ENCODE measurements around the gene FZR1.

The FZR1 gene

DNA sequence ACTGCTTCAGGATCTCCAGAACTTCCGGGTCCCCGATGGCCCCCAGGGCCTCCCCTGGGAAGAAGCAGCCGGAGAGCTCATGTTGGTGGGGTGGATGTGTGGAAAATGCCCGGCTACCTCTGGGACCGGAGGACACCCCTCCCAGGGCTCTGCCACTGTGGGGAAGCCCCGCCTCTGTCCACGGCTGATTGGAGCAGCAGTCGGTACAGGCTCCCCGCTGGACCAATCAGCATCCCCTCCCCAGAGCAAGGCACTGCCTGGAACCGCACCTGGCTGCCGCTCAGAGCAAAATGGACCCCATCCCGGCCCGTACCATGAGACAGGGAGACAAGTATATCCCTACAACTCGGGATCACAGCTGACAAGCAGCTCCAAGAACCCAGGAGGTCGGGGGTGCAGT is 12.1 kb upstream of the FZR1 start:
- Histone ChIP-seq H4K20me1 (ENCODE audit: insufficient read depth, low read length) (peaks cover 7% of the 10 kb centered on the region; the same call in 1 of the 2 replicates), H3K27ac (ENCODE audit: low read length) (peak overlapping the region; percentile 97), H2AFZ (ENCODE audit: low read depth, low read length) (peak overlapping the region; percentile 71), H3K36me3 (ENCODE audit: insufficient read depth, low read length) (peaks cover 67% of the 10 kb centered on the region), H3K4me1 (ENCODE audit: insufficient read depth, low read length) (peaks cover 63% of the 10 kb centered on the region), H3K27me3 (ENCODE audit: insufficient read depth, low read length, poor library complexity) (no peaks in the 10 kb centered on the region), H3K4me2 (ENCODE audit: insufficient read depth, low read length) (peak overlapping the region; percentile 86), H3K4me3 (ENCODE audit: low read depth in 1 of 2, low read length in 2 of 2) (peak overlapping the region; percentile 18 to 64; a peak in 3 of 4 replicates), H3K9ac (ENCODE audit: low read depth, low read length) (peak overlapping the region; percentile 72), H3K79me2 (ENCODE audit: insufficient read depth, low read length) (peaks cover 46% of the 10 kb centered on the region), H3K9me3 (ENCODE audit: insufficient read depth, low read length, severe bottlenecking) (no peaks in the 10 kb centered on the region)
- ATAC-seq (ENCODE audit: insufficient read depth, low read depth) (peak; percentile 90), DNase-seq (peak; percentile 94)
- TF ChIP-seq, protein P1, sequence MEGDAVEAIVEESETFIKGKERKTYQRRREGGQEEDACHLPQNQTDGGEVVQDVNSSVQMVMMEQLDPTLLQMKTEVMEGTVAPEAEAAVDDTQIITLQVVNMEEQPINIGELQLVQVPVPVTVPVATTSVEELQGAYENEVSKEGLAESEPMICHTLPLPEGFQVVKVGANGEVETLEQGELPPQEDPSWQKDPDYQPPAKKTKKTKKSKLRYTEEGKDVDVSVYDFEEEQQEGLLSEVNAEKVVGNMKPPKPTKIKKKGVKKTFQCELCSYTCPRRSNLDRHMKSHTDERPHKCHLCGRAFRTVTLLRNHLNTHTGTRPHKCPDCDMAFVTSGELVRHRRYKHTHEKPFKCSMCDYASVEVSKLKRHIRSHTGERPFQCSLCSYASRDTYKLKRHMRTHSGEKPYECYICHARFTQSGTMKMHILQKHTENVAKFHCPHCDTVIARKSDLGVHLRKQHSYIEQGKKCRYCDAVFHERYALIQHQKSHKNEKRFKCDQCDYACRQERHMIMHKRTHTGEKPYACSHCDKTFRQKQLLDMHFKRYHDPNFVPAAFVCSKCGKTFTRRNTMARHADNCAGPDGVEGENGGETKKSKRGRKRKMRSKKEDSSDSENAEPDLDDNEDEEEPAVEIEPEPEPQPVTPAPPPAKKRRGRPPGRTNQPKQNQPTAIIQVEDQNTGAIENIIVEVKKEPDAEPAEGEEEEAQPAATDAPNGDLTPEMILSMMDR (IDR thresholded peaks at IDR 0.05; ENCODE audit: borderline replicate concordance, extremely low read depth, low read length, poor library complexity, severe bottlenecking) = no peak
- no peak for TF ChIP-seq EZH2 (IDR thresholded peaks at IDR 0.05; ENCODE audit: borderline replicate concordance, low read depth, low read length, severe bottlenecking)

DNA sequence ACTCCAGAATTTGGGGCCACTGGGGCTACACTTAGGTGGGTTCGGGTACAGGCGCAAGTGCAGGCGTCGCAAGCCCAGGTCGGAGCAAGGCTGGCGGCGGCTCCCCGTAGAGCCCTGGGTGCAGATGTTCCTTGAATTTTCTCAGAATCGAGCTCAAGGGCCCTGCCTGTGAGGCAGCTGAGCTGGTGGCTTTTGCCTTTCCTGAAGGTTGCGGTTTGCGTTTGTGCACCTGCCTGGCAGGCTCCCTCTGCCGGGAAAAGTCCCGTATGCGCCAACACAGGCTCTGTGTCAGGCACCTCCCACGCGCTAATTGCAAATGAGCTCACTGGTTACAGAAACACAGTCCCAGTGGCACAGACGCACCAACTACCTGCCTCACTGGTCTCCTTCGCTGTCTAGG is 11.6 kb upstream of the FZR1 start:
- Histone ChIP-seq H4K20me1 (ENCODE audit: insufficient read depth, low read length) (peaks cover 7% of the 10 kb centered on the region; the same call in 1 of the 2 replicates), H2AFZ (ENCODE audit: low read depth, low read length) (peak overlapping the region; percentile 40), H3K9ac (ENCODE audit: low read depth, low read length) (peak overlapping the region; percentile 72), H3K36me3 (ENCODE audit: insufficient read depth, low read length) (peaks cover 67% of the 10 kb centered on the region), H3K79me2 (ENCODE audit: insufficient read depth, low read length) (peaks cover 51% of the 10 kb centered on the region), H3K27me3 (ENCODE audit: insufficient read depth, low read length, poor library complexity) (no peaks in the 10 kb centered on the region), H3K4me1 (ENCODE audit: insufficient read depth, low read length) (peaks cover 68% of the 10 kb centered on the region), H3K27ac (ENCODE audit: low read length) (peak overlapping the region; percentile 97), H3K4me3 (ENCODE audit: low read depth in 1 of 2, low read length in 2 of 2) (peak overlapping the region; percentile 6 to 64; a peak in 3 of 4 replicates), H3K4me2 (ENCODE audit: insufficient read depth, low read length) (peak overlapping the region; percentile 86), H3K9me3 (ENCODE audit: insufficient read depth, low read length, severe bottlenecking) (no peaks in the 10 kb centered on the region)
- ATAC-seq (ENCODE audit: insufficient read depth, low read depth) = peak; percentile 88
- TF ChIP-seq EZH2 (IDR thresholded peaks at IDR 0.05; ENCODE audit: borderline replicate concordance, low read depth, low read length, severe bottlenecking) = no peak
- TF ChIP-seq, protein P1 (IDR thresholded peaks at IDR 0.05; ENCODE audit: borderline replicate concordance, extremely low read depth, low read length, poor library complexity, severe bottlenecking) = peak; percentile 75
- DNase-seq = peak; percentile 96

DNA sequence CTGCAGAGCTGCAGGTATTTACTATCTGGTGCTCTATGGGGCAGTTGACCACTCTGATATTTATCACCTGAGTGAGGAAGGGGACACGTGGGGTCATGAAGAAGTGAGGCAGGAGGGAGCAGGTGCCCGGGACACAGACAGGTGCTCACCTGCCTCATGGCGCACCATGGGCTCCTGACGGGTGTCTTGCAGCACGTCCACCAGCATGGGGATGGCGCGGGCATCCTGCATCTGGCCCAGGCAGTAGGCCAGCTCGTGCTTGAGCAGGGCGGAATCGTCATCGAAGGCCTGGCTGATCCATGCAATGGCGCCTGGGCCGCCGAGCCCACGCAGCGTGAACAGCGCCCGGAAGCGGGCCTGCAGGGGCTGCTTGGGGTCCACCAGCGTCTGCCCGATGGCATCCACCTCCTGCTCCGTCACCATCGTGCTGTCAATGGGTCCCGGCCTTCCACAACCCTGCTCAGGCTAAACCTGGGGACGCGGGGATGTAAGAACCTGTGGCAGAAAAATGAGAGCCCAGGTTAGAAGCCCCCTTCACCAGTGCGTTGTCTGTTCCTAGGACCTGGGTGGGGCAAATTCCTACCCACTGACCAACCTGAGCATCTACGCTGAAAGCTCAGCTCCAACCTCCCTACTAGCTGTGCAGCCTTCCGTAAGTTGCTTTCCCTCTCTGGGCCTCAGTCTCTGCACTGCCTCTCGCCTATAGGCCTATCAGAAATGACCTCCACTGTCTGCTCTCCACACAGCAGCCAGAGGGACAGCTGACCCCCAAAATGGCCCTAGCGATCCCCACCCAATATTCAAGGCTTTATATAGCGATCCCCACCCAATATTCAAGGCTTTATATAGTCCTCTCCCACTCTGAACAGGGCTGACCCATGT is 9.5 kb upstream of the FZR1 start:
- Histone ChIP-seq H3K9me3 (ENCODE audit: insufficient read depth, low read length, severe bottlenecking) (no peaks in the 10 kb centered on the region), H2AFZ (ENCODE audit: low read depth, low read length) (no peak overlapping the region), H3K9ac (ENCODE audit: low read depth, low read length) (no peak overlapping the region), H3K27me3 (ENCODE audit: insufficient read depth, low read length, poor library complexity) (no peaks in the 10 kb centered on the region), H3K4me2 (ENCODE audit: insufficient read depth, low read length) (no peak overlapping the region), H3K79me2 (ENCODE audit: insufficient read depth, low read length) (peaks cover 62% of the 10 kb centered on the region), H3K4me1 (ENCODE audit: insufficient read depth, low read length) (peaks cover 82% of the 10 kb centered on the region), H3K27ac (ENCODE audit: low read length) (no peak overlapping the region), H4K20me1 (ENCODE audit: insufficient read depth, low read length) (peaks cover 7% of the 10 kb centered on the region; the same call in 1 of the 2 replicates), H3K4me3 (ENCODE audit: low read depth in 1 of 2, low read length in 2 of 2) (no peak overlapping the region), H3K36me3 (ENCODE audit: insufficient read depth, low read length) (peaks cover 50% of the 10 kb centered on the region)
- TF ChIP-seq, protein P1 (IDR thresholded peaks at IDR 0.05; ENCODE audit: borderline replicate concordance, extremely low read depth, low read length, poor library complexity, severe bottlenecking) = no peak
- TF ChIP-seq EZH2 (IDR thresholded peaks at IDR 0.05; ENCODE audit: borderline replicate concordance, low read depth, low read length, severe bottlenecking) = no peak
- ATAC-seq (ENCODE audit: insufficient read depth, low read depth) = no peak
- DNase-seq = no peak

Measured in DND-41 (cell line).